Measurements from ENCODE around the gene GIMAP6. TPM values are rescaled to one million over a fixed set of nuclear protein-coding genes. Genes with fewer than 3 reads are reported as not detected.
"Not testable (repeated sequence)": the region's sequence is repeated elsewhere in the genome, so short reads cannot be mapped to it uniquely, and the experiment has no call there.

GIMAP6 gene
- total RNA-seq, 1 donor from 2014 or later: 20.9 TPM

- DNase-seq: no peak
These were observed 47.0 kb downstream of the GIMAP6 start for GRCh38 chr7:150585199-150585598.

DNA sequence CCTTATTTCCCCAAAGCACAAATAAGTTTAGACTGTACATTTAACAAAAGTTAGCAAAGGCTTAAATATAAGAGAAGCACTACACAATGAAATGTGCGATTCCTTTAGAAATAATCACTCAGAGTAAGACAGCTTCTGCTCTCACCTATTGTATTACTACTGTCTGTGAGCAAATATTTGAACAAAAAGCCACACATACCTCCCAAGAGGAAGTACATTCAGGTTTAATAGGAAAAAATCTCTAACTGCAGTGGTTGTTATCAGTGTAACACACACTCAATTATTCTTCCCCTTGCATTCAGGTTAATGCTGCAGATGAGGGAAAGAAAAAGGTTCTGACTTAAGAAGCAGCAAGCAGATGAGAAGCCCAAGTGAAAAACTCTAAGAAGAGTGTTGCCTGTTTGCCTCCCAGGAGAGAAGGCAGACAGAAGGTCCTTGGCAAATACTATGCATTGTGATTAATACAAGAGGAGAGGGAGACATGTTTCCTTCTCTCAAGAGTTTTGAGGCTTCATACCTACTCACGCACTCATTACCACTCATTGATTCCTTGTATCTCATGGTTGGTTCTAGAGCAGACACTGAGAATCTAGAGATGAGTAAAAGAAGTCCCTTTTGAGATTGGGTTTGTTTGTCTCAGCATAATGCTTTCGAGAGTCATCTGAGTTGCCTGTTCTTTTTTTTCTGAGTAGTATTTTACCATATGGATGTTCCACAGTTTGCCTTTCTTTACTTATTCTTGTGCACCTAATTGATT, 51.4 kb downstream of the GIMAP6 start:
- DNase-seq: no peak

GRCh38 chr7:150579979-150580637, 52.1 kb downstream of the GIMAP6 start:
- DNase-seq: not testable (repeated sequence)

Other genes with a start within 250 kb of the GIMAP6 start
- gene GIMAP8, start 181.8 kb downstream of the GIMAP6 start, total RNA-seq: 12.2 TPM
- 8.2 TPM for gene GIMAP7, start 117.5 kb downstream of the GIMAP6 start, total RNA-seq
- 42.2 TPM for gene GIMAP4, start 65.0 kb downstream of the GIMAP6 start, total RNA-seq
- 14.8 TPM for gene GIMAP2, start 53.3 kb upstream of the GIMAP6 start, total RNA-seq
- 3.2 TPM for gene GIMAP1, start 84.2 kb upstream of the GIMAP6 start, total RNA-seq
- 23.8 TPM for gene GIMAP5, start 105.0 kb upstream of the GIMAP6 start, total RNA-seq
- 27.5 TPM for gene TMEM176B, start 168.0 kb upstream of the GIMAP6 start, total RNA-seq
- 13.6 TPM for gene TMEM176A, start 168.4 kb upstream of the GIMAP6 start, total RNA-seq
- gene AOC1, start 220.1 kb upstream of the GIMAP6 start, total RNA-seq: not detected